ENCODE results near the gene CABLES1.

CABLES1 gene

DNA sequence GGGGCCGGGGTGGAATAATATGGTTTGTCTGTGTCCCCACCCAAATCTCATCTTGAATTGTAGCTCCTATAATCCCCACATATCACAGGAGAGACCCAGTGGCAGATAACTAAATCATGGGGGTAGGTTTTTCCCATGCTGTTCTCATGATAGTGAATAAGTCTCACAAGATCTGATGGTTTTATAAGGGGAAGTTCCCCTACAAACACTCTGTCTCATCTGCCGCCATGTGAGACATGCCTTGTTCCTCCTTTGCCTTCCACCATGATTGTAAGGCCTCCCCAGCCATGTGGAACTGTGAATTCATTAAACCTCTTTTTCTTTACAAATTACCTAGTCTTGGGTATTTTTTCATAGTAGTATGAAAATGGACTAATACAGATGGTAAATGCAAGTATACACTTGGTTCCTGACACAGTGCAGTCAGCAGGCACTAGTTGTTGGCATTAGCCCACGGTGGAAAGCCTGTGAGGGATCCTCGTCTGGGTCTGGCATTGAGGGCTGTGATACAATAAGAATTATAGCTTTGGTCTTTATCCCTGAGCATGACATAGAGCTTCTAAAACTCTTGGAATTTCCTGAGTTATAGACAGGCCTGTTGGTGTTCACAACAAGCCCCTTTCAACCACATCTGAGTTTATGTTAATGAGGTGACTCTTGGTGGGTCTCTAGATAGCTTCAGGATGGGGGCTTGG is 135.8 kb downstream of the CABLES1 start:
- no peak for TF ChIP-seq FOXP2 (optimal IDR thresholded peaks at IDR 0.05; ENCODE audit: control extremely low read depth, extremely low read length, insufficient read depth)
- TF ChIP-seq EZH2 (IDR thresholded peaks at IDR 0.05): no peak
- TF ChIP-seq POLR2AphosphoS5 (IDR thresholded peaks at IDR 0.05; ENCODE audit: borderline replicate concordance, low read depth, low read length): no peak
- H3K9ac ChIP-seq (ENCODE audit: insufficient read length): no peak overlapping the region
- no peaks in the 10 kb centered on the region for H3K36me3 ChIP-seq (ENCODE audit: insufficient read depth, low read length)
- H3K4me3 ChIP-seq: no peak overlapping the region
- DNase-seq (ENCODE audit: low read depth, low spot score): no peak
- H3K27ac ChIP-seq: no peak overlapping the region
- H3K9me3 ChIP-seq (ENCODE audit: low read depth, low read length): no peaks in the 10 kb centered on the region

DNA sequence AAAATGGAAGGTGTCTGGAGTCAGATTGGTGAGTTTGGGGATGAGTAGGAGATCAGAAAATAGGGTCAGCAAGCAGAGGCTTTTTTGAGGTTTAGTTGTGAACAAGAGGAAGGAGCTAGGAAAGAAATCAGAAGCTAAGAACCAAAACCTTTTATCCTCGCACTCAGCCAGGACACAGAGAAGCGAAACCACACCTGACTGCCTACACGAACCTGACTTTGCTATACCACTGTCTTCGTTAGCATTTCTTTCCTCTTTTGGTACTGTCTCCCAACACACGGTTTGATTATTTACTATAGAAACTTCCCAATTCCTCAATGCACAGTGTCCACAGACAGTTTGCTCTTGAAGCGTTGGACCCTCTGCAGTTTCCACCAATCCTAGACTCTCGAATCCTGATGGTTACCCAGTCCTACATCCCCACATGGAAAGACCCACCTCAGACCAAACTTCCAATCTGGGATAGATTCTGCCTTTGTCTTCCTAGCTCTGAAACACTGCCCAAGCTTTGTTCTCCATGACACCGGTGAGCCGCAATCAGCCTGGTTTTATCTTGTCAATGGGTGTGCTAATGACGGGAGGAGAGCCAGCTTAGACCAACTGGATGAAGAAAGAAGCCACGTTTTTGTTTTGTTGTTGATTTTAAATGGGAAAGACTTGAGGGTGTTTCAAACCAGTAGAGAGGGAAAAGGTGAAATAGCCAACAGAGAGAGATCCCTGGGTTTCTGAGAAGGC is 137.4 kb downstream of the CABLES1 start:
- no peak overlapping the region for H3K9ac ChIP-seq (ENCODE audit: insufficient read length)
- H3K4me3 ChIP-seq: no peak overlapping the region
- DNase-seq (ENCODE audit: low read depth, low spot score): no peak
- no peak overlapping the region for H3K27ac ChIP-seq
- TF ChIP-seq FOXP2 (optimal IDR thresholded peaks at IDR 0.05; ENCODE audit: control extremely low read depth, extremely low read length, insufficient read depth) (no peak), POLR2AphosphoS5 (IDR thresholded peaks at IDR 0.05; ENCODE audit: borderline replicate concordance, low read depth, low read length) (no peak), EZH2 (IDR thresholded peaks at IDR 0.05) (no peak)
- H3K36me3 ChIP-seq (ENCODE audit: insufficient read depth, low read length): no peaks in the 10 kb centered on the region
- H3K9me3 ChIP-seq (ENCODE audit: low read depth, low read length): no peaks in the 10 kb centered on the region

DNA sequence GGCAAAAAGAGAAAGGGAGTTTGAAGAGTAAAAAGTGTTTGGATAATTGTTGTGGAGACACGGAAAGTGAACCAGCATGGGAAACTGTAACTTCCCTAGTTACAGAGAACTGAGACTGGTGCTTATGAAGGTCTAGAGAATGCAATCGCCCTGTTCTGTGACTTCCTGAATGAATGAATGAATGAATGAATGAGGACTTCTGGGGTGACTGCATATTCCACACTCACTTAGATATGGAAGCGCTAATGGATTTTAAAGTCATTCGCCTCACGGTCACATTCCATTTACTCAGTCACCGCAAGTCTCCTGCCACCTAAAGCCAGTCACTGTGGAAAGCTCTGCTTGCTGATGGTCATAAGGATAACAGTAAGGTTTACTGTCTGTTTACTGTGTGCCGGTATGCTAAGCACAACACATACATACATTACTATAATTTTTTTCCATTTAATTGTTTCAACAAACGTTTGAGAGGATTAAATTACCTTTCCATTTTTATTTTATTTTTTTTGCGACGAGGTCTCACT is 138.2 kb downstream of the CABLES1 start:
- no peaks in the 10 kb centered on the region for H3K9me3 ChIP-seq (ENCODE audit: low read depth, low read length)
- H3K36me3 ChIP-seq (ENCODE audit: insufficient read depth, low read length): no peaks in the 10 kb centered on the region
- no peak overlapping the region for H3K9ac ChIP-seq (ENCODE audit: insufficient read length)
- no peak overlapping the region for H3K27ac ChIP-seq
- DNase-seq (ENCODE audit: low read depth, low spot score): no peak
- no peak for TF ChIP-seq EZH2 (IDR thresholded peaks at IDR 0.05)
- no peak for TF ChIP-seq FOXP2 (optimal IDR thresholded peaks at IDR 0.05; ENCODE audit: control extremely low read depth, extremely low read length, insufficient read depth)
- TF ChIP-seq POLR2AphosphoS5 (IDR thresholded peaks at IDR 0.05; ENCODE audit: borderline replicate concordance, low read depth, low read length): no peak
- H3K4me3 ChIP-seq: no peak overlapping the region

DNA sequence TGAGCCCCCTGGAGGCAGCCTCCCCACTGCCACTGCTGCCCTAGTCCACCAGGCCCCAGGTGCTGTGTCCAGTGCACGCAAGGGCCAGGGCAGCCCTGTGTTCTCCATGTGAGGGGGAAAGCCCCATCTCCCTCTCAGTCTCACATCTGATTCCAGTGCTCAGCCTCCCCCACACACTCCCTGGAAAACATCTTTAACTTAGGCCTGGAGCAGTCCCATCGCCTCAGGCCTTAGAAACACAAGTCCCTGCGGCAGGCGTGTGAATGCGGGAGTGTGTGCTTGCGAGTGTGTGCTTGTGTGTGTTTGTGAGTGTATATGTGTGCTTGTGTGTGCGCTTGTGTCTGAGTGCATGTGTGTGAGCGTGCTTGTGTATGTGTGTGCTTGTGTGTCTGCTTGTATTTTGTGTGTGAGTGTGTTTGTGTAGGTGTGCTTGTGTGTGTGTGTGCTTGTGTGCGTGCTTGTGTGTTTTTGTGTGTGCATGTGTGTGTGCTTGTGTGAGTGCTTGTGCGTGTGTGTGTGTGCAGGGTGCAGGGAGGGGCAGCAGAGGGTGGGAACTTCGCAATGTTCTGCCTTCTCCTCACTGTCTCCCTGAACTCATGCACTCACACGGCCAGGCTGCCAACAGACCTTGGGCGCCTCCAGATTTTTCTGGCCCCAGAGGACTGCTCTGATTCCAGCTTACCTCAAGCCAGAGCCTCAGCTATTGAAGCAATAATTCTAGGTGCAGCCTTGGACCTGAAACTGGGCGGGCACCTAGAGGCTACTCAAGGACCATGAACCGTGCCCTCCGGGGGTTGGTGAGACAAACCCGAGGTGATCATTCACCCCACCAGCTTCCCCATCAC is 139.6 kb downstream of the CABLES1 start:
- H3K27ac ChIP-seq: no peak overlapping the region
- no peaks in the 10 kb centered on the region for H3K36me3 ChIP-seq (ENCODE audit: insufficient read depth, low read length)
- H3K4me3 ChIP-seq: no peak overlapping the region
- H3K9me3 ChIP-seq (ENCODE audit: low read depth, low read length): no peaks in the 10 kb centered on the region
- no peak overlapping the region for H3K9ac ChIP-seq (ENCODE audit: insufficient read length)
- TF ChIP-seq POLR2AphosphoS5 (IDR thresholded peaks at IDR 0.05; ENCODE audit: borderline replicate concordance, low read depth, low read length) (no peak), FOXP2 (optimal IDR thresholded peaks at IDR 0.05; ENCODE audit: control extremely low read depth, extremely low read length, insufficient read depth) (no peak), EZH2 (IDR thresholded peaks at IDR 0.05) (no peak)
- DNase-seq (ENCODE audit: low read depth, low spot score): no peak

DNA sequence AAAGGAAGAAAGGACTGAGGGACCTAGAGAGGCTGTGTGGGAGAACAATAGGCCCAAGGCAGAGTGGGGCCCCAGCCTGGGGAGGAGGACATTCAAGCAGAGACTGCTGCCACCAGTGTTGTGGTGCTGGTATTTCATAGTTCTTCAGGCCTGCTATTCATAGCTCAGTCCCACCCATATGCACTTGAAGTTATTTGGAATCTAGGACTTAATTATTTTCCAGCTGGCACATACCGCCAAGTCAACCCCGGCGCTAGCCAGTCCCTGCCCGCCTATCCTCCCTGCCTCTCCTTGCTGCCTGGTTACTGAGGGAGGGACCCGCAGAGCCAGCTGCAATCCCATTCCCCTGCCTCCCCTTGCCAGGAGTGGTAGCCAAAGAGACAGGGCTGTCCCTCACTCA is 141.2 kb downstream of the CABLES1 start:
- no peak for DNase-seq (ENCODE audit: low read depth, low spot score)
- H3K27ac ChIP-seq: no peak overlapping the region
- no peak overlapping the region for H3K4me3 ChIP-seq

DNA sequence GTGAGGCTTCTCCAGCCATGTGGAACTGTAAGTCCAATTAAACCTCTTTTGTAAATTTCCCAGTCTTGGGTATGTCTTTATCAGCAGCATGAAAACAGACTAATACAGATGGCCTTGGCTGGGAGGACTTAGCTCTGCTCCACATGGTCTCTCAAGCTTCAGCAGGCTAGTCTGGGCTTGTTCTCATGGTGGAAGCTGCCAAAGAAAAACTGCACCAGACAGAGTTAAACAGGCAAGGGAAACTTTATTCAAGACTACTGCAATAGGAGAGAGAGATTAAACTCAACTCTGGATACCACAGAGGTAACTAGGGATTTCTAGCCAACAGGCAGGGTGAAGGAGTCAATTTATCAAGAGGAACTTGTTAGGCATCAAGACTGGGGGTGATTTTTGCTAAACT is 142.1 kb downstream of the CABLES1 start:
- no peaks in the 10 kb centered on the region for H3K9me3 ChIP-seq (ENCODE audit: low read depth, low read length)
- DNase-seq (ENCODE audit: low read depth, low spot score): no peak
- H3K4me3 ChIP-seq: no peak overlapping the region
- H3K27ac ChIP-seq: no peak overlapping the region
- TF ChIP-seq FOXP2 (optimal IDR thresholded peaks at IDR 0.05; ENCODE audit: control extremely low read depth, extremely low read length, insufficient read depth) (no peak), POLR2AphosphoS5 (IDR thresholded peaks at IDR 0.05; ENCODE audit: borderline replicate concordance, low read depth, low read length) (no peak), EZH2 (IDR thresholded peaks at IDR 0.05) (no peak)
- no peaks in the 10 kb centered on the region for H3K36me3 ChIP-seq (ENCODE audit: insufficient read depth, low read length)
- H3K9ac ChIP-seq (ENCODE audit: insufficient read length): no peak overlapping the region

More for the DNA sequence above, 141.2 kb downstream of the CABLES1 start:
- Histone ChIP-seq H3K9me3 (ENCODE audit: low read depth, low read length) (no peaks in the 10 kb centered on the region), H3K36me3 (ENCODE audit: insufficient read depth, low read length) (no peaks in the 10 kb centered on the region), H3K9ac (ENCODE audit: insufficient read length) (no peak overlapping the region)
- no peak for TF ChIP-seq EZH2 (IDR thresholded peaks at IDR 0.05)
- TF ChIP-seq POLR2AphosphoS5 (IDR thresholded peaks at IDR 0.05; ENCODE audit: borderline replicate concordance, low read depth, low read length): no peak
- TF ChIP-seq FOXP2 (optimal IDR thresholded peaks at IDR 0.05; ENCODE audit: control extremely low read depth, extremely low read length, insufficient read depth): no peak

DNA sequence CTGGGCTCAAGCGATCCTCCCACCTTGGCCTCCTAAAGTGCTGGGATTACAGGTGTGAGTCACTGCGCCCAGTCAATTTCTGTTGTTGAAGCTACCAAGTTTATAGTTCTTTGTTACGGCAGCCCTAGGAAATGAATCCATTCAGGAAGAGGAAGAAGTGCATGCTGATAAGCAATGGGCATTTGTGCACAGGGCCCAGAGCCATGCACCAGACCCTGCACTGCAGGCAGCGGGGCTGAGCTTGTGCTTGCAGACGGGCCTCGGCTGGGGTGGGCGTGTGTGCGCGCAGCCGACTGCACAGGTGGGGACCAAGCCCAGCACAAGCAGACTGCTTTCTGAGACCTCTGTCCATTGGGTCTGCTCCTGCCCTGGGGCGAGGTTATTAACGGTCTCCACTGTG is 144.6 kb downstream of the CABLES1 start:
- no peaks in the 10 kb centered on the region for H3K9me3 ChIP-seq (ENCODE audit: low read depth, low read length)
- no peak overlapping the region for H3K4me3 ChIP-seq
- H3K27ac ChIP-seq: no peak overlapping the region
- no peak overlapping the region for H3K9ac ChIP-seq (ENCODE audit: insufficient read length)
- no peak for DNase-seq (ENCODE audit: low read depth, low spot score)
- no peaks in the 10 kb centered on the region for H3K36me3 ChIP-seq (ENCODE audit: insufficient read depth, low read length)
- no peak for TF ChIP-seq EZH2 (IDR thresholded peaks at IDR 0.05)
- no peak for TF ChIP-seq POLR2AphosphoS5 (IDR thresholded peaks at IDR 0.05; ENCODE audit: borderline replicate concordance, low read depth, low read length)
- no peak for TF ChIP-seq FOXP2 (optimal IDR thresholded peaks at IDR 0.05; ENCODE audit: control extremely low read depth, extremely low read length, insufficient read depth)

DNA sequence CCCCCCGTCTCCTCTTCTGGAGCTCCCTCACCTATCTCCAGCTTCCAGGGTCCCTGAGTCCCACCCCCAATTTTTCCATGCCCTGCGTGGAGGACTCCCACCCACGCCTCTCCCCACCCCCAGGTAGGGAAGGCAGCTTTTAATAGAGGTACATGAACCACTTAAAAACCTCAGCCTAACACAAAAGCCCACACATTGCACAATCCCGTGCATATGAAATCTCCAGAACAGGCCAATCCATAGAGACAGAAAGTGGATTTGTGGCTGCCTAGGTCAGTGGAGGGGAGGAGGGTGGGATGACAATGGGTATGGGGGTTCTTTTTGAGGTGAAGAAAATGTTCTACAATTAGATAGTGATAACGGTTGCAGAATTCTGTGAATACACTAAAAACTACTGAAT is 145.6 kb downstream of the CABLES1 start:
- no peak for TF ChIP-seq POLR2AphosphoS5 (IDR thresholded peaks at IDR 0.05; ENCODE audit: borderline replicate concordance, low read depth, low read length)
- no peak for TF ChIP-seq FOXP2 (optimal IDR thresholded peaks at IDR 0.05; ENCODE audit: control extremely low read depth, extremely low read length, insufficient read depth)
- TF ChIP-seq EZH2 (IDR thresholded peaks at IDR 0.05): no peak
- Histone ChIP-seq H3K9ac (ENCODE audit: insufficient read length) (no peak overlapping the region), H3K27ac (no peak overlapping the region), H3K36me3 (ENCODE audit: insufficient read depth, low read length) (no peaks in the 10 kb centered on the region), H3K9me3 (ENCODE audit: low read depth, low read length) (no peaks in the 10 kb centered on the region), H3K4me3 (no peak overlapping the region)
- DNase-seq (ENCODE audit: low read depth, low spot score): no peak

Measured in SK-N-MC (cell line).